CD14-positive monocyte (primary cell): Measurements from ENCODE around the gene OR4S2. TPM values are rescaled to one million over a fixed set of nuclear protein-coding genes. Genes with fewer than 3 reads are reported as not detected.

ENCODE experiments used
- DNase-seq, 3 donors: peaks; one replicate each; pipeline ENCODE4 v3.0.0-alpha.2; 2011 to 2022
- H2AFZ ChIP-seq: 2 replicates; pipeline ENCODE4 v1.6.0; 2012; ENCODE audit warnings: mild to moderate bottlenecking, low read depth, low read length, inconsistent platforms; ENCODE audit not compliant: insufficient read depth, poor library complexity, severe bottlenecking
- H3K27ac ChIP-seq, 2 donors: 1 replicate in 1 of 2; 2 replicates in 1 of 2; pipeline ENCODE4 v1.5.1; 2012 to 2013; ENCODE audit warnings: low read length in 2 of 2, control low read depth in 1 of 2, inconsistent platforms in 1 of 2, low read depth in 1 of 2, mild to moderate bottlenecking in 1 of 2
- H3K27me3 ChIP-seq, 2 donors: one replicate each; pipeline versions ENCODE4 v1.6.0 to v1.6.1; 2011 to 2013; ENCODE audit warnings: low read length in 2 of 2; ENCODE audit not compliant: control insufficient read depth in 2 of 2, insufficient read depth in 2 of 2
- H3K36me3 ChIP-seq, 2 donors: replicated peaks in 1 of 2; 1 replicate in 1 of 2; 2 replicates in 1 of 2; pipeline versions ENCODE4 v1.5.1 to v1.6.1; 2012 to 2013; ENCODE audit warnings: low read length in 2 of 2, control low read depth in 1 of 2, inconsistent platforms in 1 of 2, mild to moderate bottlenecking in 1 of 2; ENCODE audit not compliant: insufficient read depth in 2 of 2, control insufficient read depth in 1 of 2
- H3K4me1 ChIP-seq, 2 donors: 1 replicate in 1 of 2; 2 replicates in 1 of 2; pipeline versions ENCODE4 v1.5.1 to v1.6.1; 2012 to 2013; ENCODE audit warnings: low read length in 2 of 2, control low read depth in 1 of 2, inconsistent platforms in 1 of 2, mild to moderate bottlenecking in 1 of 2, moderate library complexity in 1 of 2; ENCODE audit not compliant: insufficient read depth in 2 of 2, control insufficient read depth in 1 of 2
- H3K4me2 ChIP-seq: replicated peaks from 2 replicates; pipeline ENCODE3; 2012; ENCODE audit warnings: low read length, moderate library complexity, mild to moderate bottlenecking; ENCODE audit not compliant: poor library complexity, severe bottlenecking; ENCODE audit errors: extremely low read depth
- H3K4me3 ChIP-seq, 3 experiments: fragments of 200-600 bp in 1 of 3; sonication (generic) in 1 of 3; replicated peaks in 1 of 3; 1 replicate in 2 of 3; 2 replicates in 1 of 3; pipeline ENCODE4 v1.5.1; 2011 to 2013; ENCODE audit warnings: low read length in 3 of 3, mild to moderate bottlenecking in 3 of 3, control low read depth in 2 of 3, low read depth in 2 of 3, inconsistent platforms in 1 of 3, moderate library complexity in 1 of 3
- H3K79me2 ChIP-seq: 2 replicates; pipeline ENCODE4 v1.6.0; 2012; ENCODE audit warnings: mild to moderate bottlenecking, control low read depth, inconsistent platforms, low read length, moderate library complexity; ENCODE audit not compliant: insufficient read depth
- H3K9ac ChIP-seq: 2 replicates; pipeline ENCODE4 v1.6.0; 2017; ENCODE audit warnings: low read length, mild to moderate bottlenecking; ENCODE audit not compliant: insufficient read depth, poor library complexity, severe bottlenecking
- H3K9me3 ChIP-seq, 2 donors: replicated peaks in 1 of 2; 1 replicate in 1 of 2; 2 replicates in 1 of 2; pipeline versions ENCODE4 v1.5.1 to v1.6.1; 2012 to 2013; ENCODE audit warnings: low read length in 2 of 2, control low read depth in 1 of 2; ENCODE audit not compliant: control insufficient read depth in 1 of 2, insufficient read depth in 1 of 2
- H4K20me1 ChIP-seq: 2 replicates; pipeline ENCODE4 v1.6.0; 2012; ENCODE audit warnings: mild to moderate bottlenecking, low read length, control low read depth, moderate library complexity; ENCODE audit not compliant: insufficient read depth
- H3K27ac Mint-ChIP-seq, 7 donors: one replicate each; pipeline ENCODE4 v1.8.0; 2020; ENCODE audit warnings: mild to moderate bottlenecking in 7 of 7, mixed read lengths in 7 of 7, moderate library complexity in 6 of 7, inconsistent platforms in 2 of 7
- H3K27me3 Mint-ChIP-seq, 3 donors: one replicate each; pipeline ENCODE4 v1.8.0; 2021 to 2022; ENCODE audit warnings: low read depth in 3 of 3, mild to moderate bottlenecking in 3 of 3, mixed read lengths in 3 of 3, moderate library complexity in 3 of 3, inconsistent platforms in 1 of 3
- H3K36me3 Mint-ChIP-seq, 2 donors: one replicate each; pipeline ENCODE4 v1.8.0; 2020; ENCODE audit warnings: mixed read lengths in 2 of 2, inconsistent platforms in 1 of 2, mild to moderate bottlenecking in 1 of 2
- H3K4me1 Mint-ChIP-seq: one replicate; pipeline ENCODE4 v1.8.0; 2020; ENCODE audit warnings: mild to moderate bottlenecking, mixed read lengths
- H3K4me3 Mint-ChIP-seq, 2 donors: one replicate each; pipeline ENCODE4 v1.8.0; 2020; ENCODE audit warnings: mild to moderate bottlenecking in 2 of 2, mixed read lengths in 2 of 2, moderate library complexity in 1 of 2
- H3K9me3 Mint-ChIP-seq, 7 donors: one replicate each; pipeline ENCODE4 v1.8.0; 2020 to 2022; ENCODE audit warnings: mixed read lengths in 7 of 7, mild to moderate bottlenecking in 6 of 7, moderate library complexity in 6 of 7, inconsistent platforms in 2 of 7
- CTCF ChIP-seq: fragments of 200-600 bp; IDR thresholded peaks from one replicate; pipeline ENCODE4 v1.8.0; 2022; ENCODE audit warnings: antibody characterized with exemption, mild to moderate bottlenecking
- WGBS: methylation state at CpG from one replicate; pipeline ENCODE4 v1.1.5; 2013; ENCODE audit warnings: missing lambda C conversion rate; ENCODE audit not compliant: insufficient coverage; 5-methylcytosine and 5-hydroxymethylcytosine counted together
- intact Hi-C, 2 donors: fragments of 100-400 bp; cut with micrococcal nuclease; formaldehyde crosslinking; loops; one replicate each; pipeline versions ENCODE4 v1.15.0 to v1.15.1; 2023
- polyA plus RNA-seq, 3 donors: library from polyadenylated mRNA; depleted of rRNA in 1 of 3; unstranded in 2 of 3; stranded (reverse) in 1 of 3; fragments of 300-500 nt in 2 of 3; fragments of >200 nt in 1 of 3; fragmentation: Illumina TruSeq in 2 of 3; gene quantifications; 1 replicate in 2 of 3; 2 replicates in 1 of 3; pipeline ENCODE4 v1.2.3, GENCODE V29; 2012 to 2021

OR4S2 gene
- polyA plus RNA-seq, 3 donors, result not detected

DNA sequence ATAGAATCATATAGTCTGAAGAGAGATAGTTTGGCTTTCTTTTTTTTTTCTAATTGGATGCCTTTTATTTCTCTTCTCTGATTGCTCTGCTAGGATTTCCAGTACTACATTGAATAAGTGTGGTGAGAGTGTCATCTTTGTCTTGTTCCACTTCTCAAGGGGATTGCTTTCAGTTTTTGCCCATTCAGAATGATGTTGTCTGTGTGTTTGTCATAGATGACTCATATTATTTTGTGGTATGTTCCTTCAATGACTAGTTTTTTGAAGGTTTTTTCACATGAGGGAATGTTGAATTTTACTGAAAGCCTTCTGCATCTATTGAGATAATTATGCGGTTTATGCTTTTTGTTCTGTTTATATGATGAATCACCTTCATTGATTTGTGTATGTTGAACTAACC, 23.6 kb upstream of the OR4S2 start:
- H3K4me1 ChIP-seq, result no peaks in the 10 kb centered on the region
- intact Hi-C loops, result no loop called here
- H3K36me3 ChIP-seq, result no peaks in the 10 kb centered on the region
- H3K27ac Mint-ChIP-seq, result no peak overlapping the region
- H3K4me1 Mint-ChIP-seq, result no peaks in the 10 kb centered on the region
- no peaks in the 10 kb centered on the region for H3K27me3 Mint-ChIP-seq
- 100% methylated on average over 1 of the region's 1 CpG for WGBS
- no peak overlapping the region for H2AFZ ChIP-seq
- no peak overlapping the region for H3K4me3 Mint-ChIP-seq
- no peak overlapping the region for H3K4me3 ChIP-seq
- no peaks in the 10 kb centered on the region for H3K27me3 ChIP-seq
- no peak overlapping the region for H3K9ac ChIP-seq
- H3K36me3 Mint-ChIP-seq, result no peaks in the 10 kb centered on the region
- H3K79me2 ChIP-seq, result no peaks in the 10 kb centered on the region
- H3K9me3 ChIP-seq, result peaks cover 11 to 12% of the 10 kb centered on the region in 2 donors
- no peak overlapping the region for H3K27ac ChIP-seq
- H3K4me2 ChIP-seq, result no peak overlapping the region
- H4K20me1 ChIP-seq, result no peaks in the 10 kb centered on the region
- no peak for DNase-seq
- TF ChIP-seq CTCF, result no peak
- H3K9me3 Mint-ChIP-seq, result peaks cover 7 to 25% (median 12%) of the 10 kb centered on the region in 7 donors

DNA sequence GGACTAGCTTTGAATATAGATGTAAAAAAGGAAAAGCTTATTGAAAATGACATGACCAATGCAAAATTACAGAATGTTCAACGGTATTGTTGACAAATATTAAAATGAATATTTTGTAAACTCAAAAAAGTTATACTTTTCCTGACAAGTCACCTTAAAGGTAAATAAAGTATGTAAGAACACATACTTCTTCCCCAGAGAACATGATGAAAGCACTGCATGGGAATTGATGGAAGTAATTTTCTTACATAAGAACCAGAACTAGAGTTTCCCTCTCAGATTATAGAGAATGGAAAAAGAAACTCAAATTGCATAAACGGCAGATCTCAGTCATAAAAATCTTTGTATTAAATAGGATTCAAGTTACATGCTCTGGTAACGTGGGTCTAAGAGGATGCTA, 13.3 kb upstream of the OR4S2 start, which contains the start of gene OR4P4:
TSS of gene OR4P4 (plus strand) at position 301 of the 400 bp plus-strand sequence.
- Histone ChIP-seq H3K4me1 (no peaks in the 10 kb centered on the region), H3K4me3 (no peak within 1 kb of the TSS), H4K20me1 (no peaks in the 10 kb centered on the region), H2AFZ (no peak within 1 kb of the TSS), H3K4me2 (no peak within 1 kb of the TSS), H3K9ac (no peak within 1 kb of the TSS), H3K36me3 (no peaks in the 10 kb centered on the region), H3K79me2 (no peaks in the 10 kb centered on the region), H3K27me3 (no peaks in the 10 kb centered on the region), H3K9me3 (peaks cover 0 to 8% of the 10 kb centered on the region in 2 donors), H3K27ac (no peak within 1 kb of the TSS)
- intact Hi-C loops, result loop anchor here in 1 of 2 donors (10.0 kb wide), 1 partner anchor 70 kb away; no protein-coding TSS in a partner anchor
- TF ChIP-seq CTCF, result no peak
- no peak for DNase-seq
- WGBS, result 40% methylated on average over 1 of the region's 3 CpGs
- Mint-ChIP-seq H3K4me1 (no peaks in the 10 kb centered on the region), H3K9me3 (peaks cover 0 to 7% (median 2%) of the 10 kb centered on the region in 7 donors), H3K27ac (no peak within 1 kb of the TSS), H3K4me3 (no peak within 1 kb of the TSS), H3K36me3 (no peaks in the 10 kb centered on the region), H3K27me3 (no peaks in the 10 kb centered on the region)
